ENCODE data around the gene TPCN2. TPM values are rescaled to one million over a fixed set of nuclear protein-coding genes. Genes with fewer than 3 reads are reported as not detected.

The TPCN2 gene
- total and polyA plus RNA-seq, 12 donors: 3.1 to 21.6 (median 10.4) TPM

DNA sequence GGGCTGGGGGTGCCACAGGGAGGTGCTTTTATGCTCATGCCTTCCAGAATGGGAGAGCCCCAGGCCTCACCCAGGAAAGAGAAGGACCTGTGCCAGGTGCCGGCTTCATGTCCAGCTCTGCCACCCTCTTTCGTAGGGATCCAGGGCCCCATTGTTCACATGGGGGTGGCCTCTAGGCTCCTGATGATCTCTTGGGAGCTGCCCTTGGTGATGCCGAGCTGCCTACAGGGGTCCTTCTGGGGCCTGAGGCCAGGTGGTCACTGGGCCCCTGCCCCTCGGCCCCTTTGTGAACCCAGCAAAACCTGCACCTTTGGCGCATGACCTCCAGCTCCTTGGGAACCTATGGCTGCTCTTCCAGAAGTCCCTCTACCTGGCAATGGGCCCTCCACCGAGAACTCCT lies 65.6 kb downstream of the TPCN2 start:
- 76 to 89% (median 84%) methylated on average over 6 of the region's 6 CpGs for WGBS, 4 donors

DNA sequence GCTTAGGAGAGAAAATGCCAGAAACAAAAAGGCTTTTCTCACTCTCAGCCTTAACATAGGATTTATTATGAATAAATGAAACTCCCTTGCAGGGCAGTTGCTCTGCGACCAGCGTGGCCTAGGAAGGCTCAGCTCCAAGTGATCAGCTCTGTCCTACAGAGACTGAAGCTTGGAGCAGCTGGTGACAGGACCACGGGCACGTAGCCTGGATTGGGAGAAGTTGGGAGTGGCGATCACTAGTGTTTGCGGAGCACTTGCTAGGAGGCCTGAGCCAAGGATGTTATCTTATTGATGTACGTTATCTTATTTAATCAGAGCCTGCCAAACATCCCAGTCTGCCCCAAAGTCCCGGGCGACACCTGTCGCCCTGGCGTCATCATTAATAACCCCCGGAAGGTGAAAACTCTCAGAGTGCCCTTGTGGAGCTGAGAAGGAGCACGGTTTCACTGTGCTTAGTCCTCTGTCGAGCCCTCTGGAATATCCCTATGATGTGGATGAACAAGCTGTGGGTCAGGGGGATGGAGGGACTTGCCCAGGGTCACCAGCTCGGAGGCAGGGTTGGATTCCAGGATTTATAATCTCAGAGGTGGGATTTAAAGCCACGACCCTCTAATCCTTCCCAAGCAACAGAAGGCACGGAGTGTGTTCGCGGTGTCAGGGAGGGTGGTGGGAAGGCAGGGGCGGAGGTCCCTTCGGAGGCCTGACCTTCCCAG lies 66.2 kb downstream of the TPCN2 start:
- H3K4me3 ChIP-seq: no peak overlapping the region
- WGBS, 4 donors: 73 to 85% (median 82%) methylated on average over 16 to 21 of the region's 21 CpGs
- H3K4me1 ChIP-seq (replicated peaks in 1 of 2): no peaks in the 10 kb centered on the region
- H3K9me3 ChIP-seq (replicated peaks in 1 of 3): no peaks in the 10 kb centered on the region
- intact Hi-C loops (cut with DNase I): no loop called here
- TF ChIP-seq, protein P1, sequence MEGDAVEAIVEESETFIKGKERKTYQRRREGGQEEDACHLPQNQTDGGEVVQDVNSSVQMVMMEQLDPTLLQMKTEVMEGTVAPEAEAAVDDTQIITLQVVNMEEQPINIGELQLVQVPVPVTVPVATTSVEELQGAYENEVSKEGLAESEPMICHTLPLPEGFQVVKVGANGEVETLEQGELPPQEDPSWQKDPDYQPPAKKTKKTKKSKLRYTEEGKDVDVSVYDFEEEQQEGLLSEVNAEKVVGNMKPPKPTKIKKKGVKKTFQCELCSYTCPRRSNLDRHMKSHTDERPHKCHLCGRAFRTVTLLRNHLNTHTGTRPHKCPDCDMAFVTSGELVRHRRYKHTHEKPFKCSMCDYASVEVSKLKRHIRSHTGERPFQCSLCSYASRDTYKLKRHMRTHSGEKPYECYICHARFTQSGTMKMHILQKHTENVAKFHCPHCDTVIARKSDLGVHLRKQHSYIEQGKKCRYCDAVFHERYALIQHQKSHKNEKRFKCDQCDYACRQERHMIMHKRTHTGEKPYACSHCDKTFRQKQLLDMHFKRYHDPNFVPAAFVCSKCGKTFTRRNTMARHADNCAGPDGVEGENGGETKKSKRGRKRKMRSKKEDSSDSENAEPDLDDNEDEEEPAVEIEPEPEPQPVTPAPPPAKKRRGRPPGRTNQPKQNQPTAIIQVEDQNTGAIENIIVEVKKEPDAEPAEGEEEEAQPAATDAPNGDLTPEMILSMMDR (IDR thresholded peaks at IDR 0.05): no peak
- H3K36me3 ChIP-seq (replicated peaks in 1 of 2): no peaks in the 10 kb centered on the region
- no peak overlapping the region for H3K27ac ChIP-seq
- no peaks in the 10 kb centered on the region for H3K27me3 ChIP-seq
- DNase-seq: no peak

More for the DNA sequence above, 65.6 kb downstream of the TPCN2 start:
- Histone ChIP-seq H3K4me1 (replicated peaks in 1 of 2) (no peaks in the 10 kb centered on the region), H3K27ac (no peak overlapping the region), H3K36me3 (replicated peaks in 1 of 2) (no peaks in the 10 kb centered on the region), H3K27me3 (no peaks in the 10 kb centered on the region), H3K4me3 (no peak overlapping the region), H3K9me3 (replicated peaks in 1 of 3) (no peaks in the 10 kb centered on the region)
- no peak for TF ChIP-seq POLR2A (IDR thresholded peaks at IDR 0.05)
- TF ChIP-seq, protein P1 (IDR thresholded peaks at IDR 0.05): no peak
- intact Hi-C loops (cut with DNase I): no loop called here
- DNase-seq: no peak

DNA sequence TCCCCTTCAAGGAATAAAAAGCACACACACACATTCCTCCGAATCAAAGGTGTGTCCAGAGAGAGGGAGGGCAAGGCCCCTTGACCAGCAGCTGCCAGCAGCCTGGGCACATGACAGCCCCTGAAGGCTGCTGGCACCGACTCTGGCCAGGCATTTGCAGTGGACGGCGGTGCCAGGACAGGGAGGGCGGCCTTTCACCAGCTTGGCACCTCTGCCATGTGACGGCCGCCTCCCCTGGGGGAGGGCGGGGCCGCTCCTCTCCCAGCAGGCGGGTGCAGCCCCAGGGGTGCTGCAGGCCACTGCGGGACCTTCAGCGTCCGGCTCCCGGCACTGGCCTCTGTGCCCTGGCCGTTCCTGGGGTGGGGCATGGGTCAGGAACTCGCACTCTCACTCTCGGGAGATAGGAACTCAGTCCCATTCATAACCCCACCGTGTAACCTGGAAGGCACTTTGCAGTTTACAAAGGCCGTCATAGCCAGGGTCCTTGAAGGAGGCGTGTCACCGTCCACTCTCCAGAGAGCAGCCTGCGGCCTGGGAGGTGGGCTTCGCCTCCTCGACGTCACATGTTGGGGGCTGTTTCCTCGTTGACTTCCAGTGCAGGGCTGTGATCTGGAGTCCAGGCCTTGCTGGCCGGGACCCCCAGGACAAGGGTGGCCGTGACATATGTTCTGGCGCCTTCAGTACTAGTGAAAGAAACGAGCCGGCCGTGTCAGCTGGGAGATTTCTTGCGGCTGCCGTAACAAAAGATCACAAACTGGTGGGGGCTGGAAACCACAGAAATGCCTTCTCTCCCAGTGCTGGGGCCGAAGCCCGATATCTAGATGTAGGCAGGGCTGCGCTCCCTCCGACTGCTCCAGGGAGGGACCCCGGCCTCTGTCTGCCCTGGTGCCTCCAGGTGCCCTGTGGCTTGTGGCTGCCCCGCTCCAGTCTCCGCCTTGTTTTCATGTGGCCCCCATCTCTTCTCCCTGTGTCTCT lies 67.1 kb downstream of the TPCN2 start:
- H3K36me3 ChIP-seq (replicated peaks in 1 of 2): no peaks in the 10 kb centered on the region
- H3K27ac ChIP-seq: no peak overlapping the region
- TF ChIP-seq, protein P1 (IDR thresholded peaks at IDR 0.05): no peak
- TF ChIP-seq POLR2A (IDR thresholded peaks at IDR 0.05): no peak
- H3K4me3 ChIP-seq: no peak overlapping the region
- 73 to 79% (median 77%) methylated on average over 22 to 41 of the region's 41 CpGs for WGBS, 4 donors
- intact Hi-C loops (cut with DNase I): no loop called here
- H3K9me3 ChIP-seq (replicated peaks in 1 of 3): no peaks in the 10 kb centered on the region
- peak in 1 of 7 donors; percentile 39 for DNase-seq
- no peaks in the 10 kb centered on the region for H3K4me1 ChIP-seq (replicated peaks in 1 of 2)
- H3K27me3 ChIP-seq: no peaks in the 10 kb centered on the region

DNA sequence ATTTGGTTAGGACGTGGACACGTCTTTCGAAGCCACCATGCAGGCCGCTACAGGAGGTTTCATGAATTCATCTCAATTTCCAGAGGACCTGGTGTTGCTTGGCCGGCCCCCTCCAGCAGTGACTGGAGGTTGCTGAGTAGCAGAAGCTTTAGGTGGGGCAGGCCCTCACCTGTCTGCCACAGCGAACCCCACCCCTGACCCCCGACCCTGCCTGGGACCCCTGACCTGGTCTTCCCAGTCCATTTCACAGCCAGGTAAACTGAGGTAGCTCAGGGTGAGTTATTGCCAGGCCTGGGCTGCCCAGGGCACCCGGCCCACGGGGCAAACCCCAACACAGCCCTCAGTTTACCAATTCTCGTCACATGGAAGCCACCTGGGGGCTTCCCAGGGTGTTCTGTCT lies 67.9 kb downstream of the TPCN2 start:
- Histone ChIP-seq H3K36me3 (replicated peaks in 1 of 2) (no peaks in the 10 kb centered on the region), H3K4me3 (no peak overlapping the region), H3K4me1 (replicated peaks in 1 of 2) (no peaks in the 10 kb centered on the region), H3K27me3 (no peaks in the 10 kb centered on the region), H3K27ac (no peak overlapping the region), H3K9me3 (replicated peaks in 1 of 3) (no peaks in the 10 kb centered on the region)
- intact Hi-C loops (cut with DNase I): no loop called here
- WGBS, 4 donors: 81 to 95% (median 91%) methylated on average over 6 to 10 of the region's 10 CpGs
- no peak for DNase-seq
- TF ChIP-seq, protein P1 (IDR thresholded peaks at IDR 0.05): no peak
- TF ChIP-seq POLR2A (IDR thresholded peaks at IDR 0.05): no peak
